ENCODE results near the gene APEH. TPM values are rescaled to one million over a fixed set of nuclear protein-coding genes. Genes with fewer than 3 reads are reported as not detected.

Gene APEH
- total and polyA plus RNA-seq, 3 donors from 2014 or later, result 72.3 to 94.5 (median 76.7) TPM

- Histone ChIP-seq H3K27ac (peak overlapping the region; percentile 77 to 92), H3K9me3 (no peaks in the 10 kb centered on the region), H3K4me1 (peaks cover 25% of the 10 kb centered on the region), H3K4me3 (peak overlapping the region; percentile 65 to 99), H3K36me3 (ENCODE audit: low read depth, missing control alignments) (no peaks in the 10 kb centered on the region), H3K27me3 (no peaks in the 10 kb centered on the region)
- 56 to 67% methylated on average over 7 to 8 of the region's 8 CpGs for WGBS, 2 donors
- no peak for DNase-seq
- intact Hi-C loops (cut with DNase I; ENCODE audit: low total_unique reads), result no loop called here
- TF ChIP-seq POLR2A (IDR thresholded peaks at IDR 0.05), result no peak
- no peak for TF ChIP-seq CTCF (IDR thresholded peaks at IDR 0.05)
Measured at GRCh38 chr3:49722896-49723295, 48.7 kb downstream of the APEH start.

- Histone ChIP-seq H3K4me1 (peaks cover 25% of the 10 kb centered on the region), H3K36me3 (ENCODE audit: low read depth, missing control alignments) (no peaks in the 10 kb centered on the region), H3K4me3 (peak overlapping the region; percentile 65 to 99), H3K27ac (peak overlapping the region; percentile 77 to 92), H3K9me3 (no peaks in the 10 kb centered on the region), H3K27me3 (no peaks in the 10 kb centered on the region)
- peak; percentile 72 for DNase-seq
- intact Hi-C loops (cut with DNase I; ENCODE audit: low total_unique reads), result no loop called here
- TF ChIP-seq POLR2A (IDR thresholded peaks at IDR 0.05) (no peak), CTCF (IDR thresholded peaks at IDR 0.05) (no peak)
- WGBS, 2 donors, result 0% methylated on average over 6 to 7 of the region's 20 CpGs
Measured at GRCh38 chr3:49723296-49723627, 49.1 kb downstream of the APEH start.

- no peaks in the 10 kb centered on the region for H3K36me3 ChIP-seq (ENCODE audit: low read depth, missing control alignments)
Measured at GRCh38 chr3:49723628-49724551, 49.7 kb downstream of the APEH start, which contains the start of gene GMPPB. TSS of gene GMPPB (minus strand) at chr3:49723951. CDS start at chr3:49723726, 225 bp downstream.

GRCh38 chr3:49724586-49724985, 50.4 kb downstream of the APEH start:
- H3K9me3 ChIP-seq, result no peaks in the 10 kb centered on the region
- intact Hi-C loops (cut with DNase I; ENCODE audit: low total_unique reads), result no loop called here
- peak; percentile 56 for DNase-seq
- H3K4me1 ChIP-seq, result peaks cover 17% of the 10 kb centered on the region
- no peaks in the 10 kb centered on the region for H3K36me3 ChIP-seq (ENCODE audit: low read depth, missing control alignments)
- peak overlapping the region; percentile 65 to 99 for H3K4me3 ChIP-seq
- TF ChIP-seq POLR2A (IDR thresholded peaks at IDR 0.05), result no peak
- no peak for TF ChIP-seq CTCF (IDR thresholded peaks at IDR 0.05)
- no peaks in the 10 kb centered on the region for H3K27me3 ChIP-seq
- WGBS, 2 donors, result 10 to 16% methylated on average over 5 to 6 of the region's 6 CpGs
- peak overlapping the region; percentile 77 to 92 for H3K27ac ChIP-seq

More at GRCh38 chr3:49723628-49724551, 49.7 kb downstream of the APEH start, which contains the start of gene GMPPB:
- Histone ChIP-seq H3K4me1 (peaks cover 21% of the 10 kb centered on the region), H3K27ac (peak within 1 kb of the TSS; percentile 77 to 92), H3K27me3 (no peaks in the 10 kb centered on the region), H3K4me3 (peak within 1 kb of the TSS; percentile 65 to 99), H3K9me3 (no peaks in the 10 kb centered on the region)
- intact Hi-C loops (cut with DNase I; ENCODE audit: low total_unique reads), result no loop called here
- peak; percentile 98 for DNase-seq
- WGBS, 2 donors, result 0% methylated on average over 23 to 71 of the region's 102 CpGs
- no peak for TF ChIP-seq POLR2A (IDR thresholded peaks at IDR 0.05)
- TF ChIP-seq CTCF (IDR thresholded peaks at IDR 0.05), result no peak

All from testis (tissue), 3 donors.